Measurements from ENCODE around the gene GINS1. TPM values are rescaled to one million over a fixed set of nuclear protein-coding genes. Genes with fewer than 3 reads are reported as not detected.

Gene GINS1
- total and polyA plus RNA-seq, 2 of the 13 experiments (the other 11 are each of a cell fraction or from before 2014, with no cell fraction given), result 14.6 to 59.9 TPM

- H3K79me2 ChIP-seq (ENCODE audit: insufficient read depth, low read length), result peaks cover 55% of the 10 kb centered on the region
- H3K27ac ChIP-seq (ENCODE audit: extremely low read length, insufficient read depth, low read length), result peak overlapping the region; percentile 14
- peak; percentile 99 for DNase-seq (ENCODE audit: low spot score)
- peaks cover 64% of the 10 kb centered on the region for H3K4me1 ChIP-seq (ENCODE audit: insufficient read depth, low read length)
- no peak overlapping the region for H2AFZ ChIP-seq (ENCODE audit: low read length)
- H3K9me3 ChIP-seq (ENCODE audit: low read length), result no peaks in the 10 kb centered on the region
- intact Hi-C loops (cut with micrococcal nuclease; ENCODE audit: unreplicated experiment) (loop anchor here (1.0 to 2.0 kb wide), 3 partner anchors 12 to 68 kb away; partner anchors contain the start of gene ABHD12), in situ Hi-C loops (cut with HindIII; ENCODE audit: extremely low pct_ligation_motif_present, low pct_unique_long_range_greater_than_20kb) (no loop called here)
- H3K9ac ChIP-seq (ENCODE audit: insufficient read depth, low read depth, low read length), result 0 out of 2 replicates have a peak overlapping the region, but pooled peaks have one; percentile 9
- no peaks in the 10 kb centered on the region; a peak in 1 of 5 replicates for H3K27me3 ChIP-seq (ENCODE audit: control insufficient read depth in 1 of 2, insufficient read depth in 2 of 2, low read length in 2 of 2)
- ATAC-seq, result peak; percentile 87
- peak overlapping the region; percentile 62 for H3K4me2 ChIP-seq (ENCODE audit: low read depth, low read length)
- CTCF ChIA-PET (ENCODE audit: low intra/inter-chr PET ratio, low total read pairs), result interaction anchor here (0.6 to 1.3 kb wide), 3 partner anchors 21 to 68 kb away, joined by 3 to 5 read pairs (median 3); no protein-coding TSS in a partner anchor
- 3% methylated on average over 5 of the region's 5 CpGs for WGBS (ENCODE audit: low lambda C conversion rate)
- POLR2A ChIA-PET, result interaction anchor here (0.6 to 2.2 kb wide), 14 partner anchors 10 to 206 kb away, joined by 3 to 25 read pairs (median 4); partner anchors contain the start of genes ABHD12, GINS1 and PYGB
- peaks cover 75% of the 10 kb centered on the region for H4K20me1 ChIP-seq (ENCODE audit: insufficient read depth, low read length)
- H3K4me3 ChIP-seq (replicated peaks in 1 of 3; ENCODE audit: insufficient read depth in 1 of 3, low read depth in 2 of 3, low read length in 3 of 3), result peak overlapping the region in 1 of 3 experiments; percentile 15; a peak in 1 of 6 replicates
- peak; percentile 96 for FAIRE-seq
- H3K36me3 ChIP-seq (replicated peaks in 1 of 2; ENCODE audit: control insufficient read depth in 1 of 2, insufficient read depth in 2 of 2, low read length in 2 of 2), result peaks cover 0 to 4% of the 10 kb centered on the region in 2 experiments; a peak in 4 of 5 replicates
- BruUV-seq (replicated peaks), result no TSS peak
- TF ChIP-seq, protein P1, sequence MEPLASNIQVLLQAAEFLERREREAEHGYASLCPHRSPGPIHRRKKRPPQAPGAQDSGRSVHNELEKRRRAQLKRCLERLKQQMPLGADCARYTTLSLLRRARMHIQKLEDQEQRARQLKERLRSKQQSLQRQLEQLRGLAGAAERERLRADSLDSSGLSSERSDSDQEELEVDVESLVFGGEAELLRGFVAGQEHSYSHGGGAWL (CRISPR knock-in tag; IDR thresholded peaks at IDR 0.05), result no peak
- no peak for TF ChIP-seq NPAS2 (CRISPR knock-in tag; IDR thresholded peaks at IDR 0.05; ENCODE audit: borderline replicate concordance)
- TF ChIP-seq, protein P2, sequence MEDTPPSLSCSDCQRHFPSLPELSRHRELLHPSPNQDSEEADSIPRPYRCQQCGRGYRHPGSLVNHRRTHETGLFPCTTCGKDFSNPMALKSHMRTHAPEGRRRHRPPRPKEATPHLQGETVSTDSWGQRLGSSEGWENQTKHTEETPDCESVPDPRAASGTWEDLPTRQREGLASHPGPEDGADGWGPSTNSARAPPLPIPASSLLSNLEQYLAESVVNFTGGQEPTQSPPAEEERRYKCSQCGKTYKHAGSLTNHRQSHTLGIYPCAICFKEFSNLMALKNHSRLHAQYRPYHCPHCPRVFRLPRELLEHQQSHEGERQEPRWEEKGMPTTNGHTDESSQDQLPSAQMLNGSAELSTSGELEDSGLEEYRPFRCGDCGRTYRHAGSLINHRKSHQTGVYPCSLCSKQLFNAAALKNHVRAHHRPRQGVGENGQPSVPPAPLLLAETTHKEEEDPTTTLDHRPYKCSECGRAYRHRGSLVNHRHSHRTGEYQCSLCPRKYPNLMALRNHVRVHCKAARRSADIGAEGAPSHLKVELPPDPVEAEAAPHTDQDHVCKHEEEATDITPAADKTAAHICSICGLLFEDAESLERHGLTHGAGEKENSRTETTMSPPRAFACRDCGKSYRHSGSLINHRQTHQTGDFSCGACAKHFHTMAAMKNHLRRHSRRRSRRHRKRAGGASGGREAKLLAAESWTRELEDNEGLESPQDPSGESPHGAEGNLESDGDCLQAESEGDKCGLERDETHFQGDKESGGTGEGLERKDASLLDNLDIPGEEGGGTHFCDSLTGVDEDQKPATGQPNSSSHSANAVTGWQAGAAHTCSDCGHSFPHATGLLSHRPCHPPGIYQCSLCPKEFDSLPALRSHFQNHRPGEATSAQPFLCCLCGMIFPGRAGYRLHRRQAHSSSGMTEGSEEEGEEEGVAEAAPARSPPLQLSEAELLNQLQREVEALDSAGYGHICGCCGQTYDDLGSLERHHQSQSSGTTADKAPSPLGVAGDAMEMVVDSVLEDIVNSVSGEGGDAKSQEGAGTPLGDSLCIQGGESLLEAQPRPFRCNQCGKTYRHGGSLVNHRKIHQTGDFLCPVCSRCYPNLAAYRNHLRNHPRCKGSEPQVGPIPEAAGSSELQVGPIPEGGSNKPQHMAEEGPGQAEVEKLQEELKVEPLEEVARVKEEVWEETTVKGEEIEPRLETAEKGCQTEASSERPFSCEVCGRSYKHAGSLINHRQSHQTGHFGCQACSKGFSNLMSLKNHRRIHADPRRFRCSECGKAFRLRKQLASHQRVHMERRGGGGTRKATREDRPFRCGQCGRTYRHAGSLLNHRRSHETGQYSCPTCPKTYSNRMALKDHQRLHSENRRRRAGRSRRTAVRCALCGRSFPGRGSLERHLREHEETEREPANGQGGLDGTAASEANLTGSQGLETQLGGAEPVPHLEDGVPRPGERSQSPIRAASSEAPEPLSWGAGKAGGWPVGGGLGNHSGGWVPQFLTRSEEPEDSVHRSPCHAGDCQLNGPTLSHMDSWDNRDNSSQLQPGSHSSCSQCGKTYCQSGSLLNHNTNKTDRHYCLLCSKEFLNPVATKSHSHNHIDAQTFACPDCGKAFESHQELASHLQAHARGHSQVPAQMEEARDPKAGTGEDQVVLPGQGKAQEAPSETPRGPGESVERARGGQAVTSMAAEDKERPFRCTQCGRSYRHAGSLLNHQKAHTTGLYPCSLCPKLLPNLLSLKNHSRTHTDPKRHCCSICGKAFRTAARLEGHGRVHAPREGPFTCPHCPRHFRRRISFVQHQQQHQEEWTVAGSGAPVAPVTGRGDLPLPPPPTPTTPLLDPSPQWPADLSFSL (CRISPR knock-in tag; IDR thresholded peaks at IDR 0.05), result no peak
- no peak for TF ChIP-seq ZNF773 (CRISPR knock-in tag; IDR thresholded peaks at IDR 0.05; ENCODE audit: borderline replicate concordance)
- TF ChIP-seq SRY (CRISPR knock-in tag; IDR thresholded peaks at IDR 0.05), result no peak
- TF ChIP-seq, protein P3, sequence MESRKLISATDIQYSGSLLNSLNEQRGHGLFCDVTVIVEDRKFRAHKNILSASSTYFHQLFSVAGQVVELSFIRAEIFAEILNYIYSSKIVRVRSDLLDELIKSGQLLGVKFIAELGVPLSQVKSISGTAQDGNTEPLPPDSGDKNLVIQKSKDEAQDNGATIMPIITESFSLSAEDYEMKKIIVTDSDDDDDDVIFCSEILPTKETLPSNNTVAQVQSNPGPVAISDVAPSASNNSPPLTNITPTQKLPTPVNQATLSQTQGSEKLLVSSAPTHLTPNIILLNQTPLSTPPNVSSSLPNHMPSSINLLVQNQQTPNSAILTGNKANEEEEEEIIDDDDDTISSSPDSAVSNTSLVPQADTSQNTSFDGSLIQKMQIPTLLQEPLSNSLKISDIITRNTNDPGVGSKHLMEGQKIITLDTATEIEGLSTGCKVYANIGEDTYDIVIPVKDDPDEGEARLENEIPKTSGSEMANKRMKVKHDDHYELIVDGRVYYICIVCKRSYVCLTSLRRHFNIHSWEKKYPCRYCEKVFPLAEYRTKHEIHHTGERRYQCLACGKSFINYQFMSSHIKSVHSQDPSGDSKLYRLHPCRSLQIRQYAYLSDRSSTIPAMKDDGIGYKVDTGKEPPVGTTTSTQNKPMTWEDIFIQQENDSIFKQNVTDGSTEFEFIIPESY (CRISPR knock-in tag; IDR thresholded peaks at IDR 0.05), result peak; percentile 62
- no peak for TF ChIP-seq CEBPB (IDR thresholded peaks at IDR 0.05; ENCODE audit: borderline replicate concordance, low read depth, low read length)
- TF ChIP-seq ZNF138 (CRISPR knock-in tag; IDR thresholded peaks at IDR 0.05; ENCODE audit: low read depth), result no peak
- 0 out of 2 replicates have a peak, but pooled peaks have one; percentile 17 for TF ChIP-seq ZSCAN21 (CRISPR knock-in tag; IDR thresholded peaks at IDR 0.05; ENCODE audit: borderline replicate concordance)
- TF ChIP-seq, protein P4, sequence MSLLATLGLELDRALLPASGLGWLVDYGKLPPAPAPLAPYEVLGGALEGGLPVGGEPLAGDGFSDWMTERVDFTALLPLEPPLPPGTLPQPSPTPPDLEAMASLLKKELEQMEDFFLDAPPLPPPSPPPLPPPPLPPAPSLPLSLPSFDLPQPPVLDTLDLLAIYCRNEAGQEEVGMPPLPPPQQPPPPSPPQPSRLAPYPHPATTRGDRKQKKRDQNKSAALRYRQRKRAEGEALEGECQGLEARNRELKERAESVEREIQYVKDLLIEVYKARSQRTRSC (CRISPR knock-in tag; IDR thresholded peaks at IDR 0.05; ENCODE audit: low read depth), result 0 out of 2 replicates have a peak, but pooled peaks have one; percentile 76
- no peak for TF ChIP-seq ZNF546 (CRISPR knock-in tag; conservative IDR thresholded peaks at IDR 0.05)
- peak; percentile 97 for TF ChIP-seq SP5 (CRISPR knock-in tag; IDR thresholded peaks at IDR 0.05; ENCODE audit: borderline replicate concordance, low read depth)
Measured at GRCh38 chr20:25378189-25378883, 29.1 kb upstream of the GINS1 start.

Data from HepG2 (cell line).